Amniotic stem cell (primary cell): Measurements from ENCODE around the gene POGZ.
"Not testable (repeated sequence)": the region's sequence is repeated elsewhere in the genome, so short reads cannot be mapped to it uniquely, and the experiment has no call there.

Experiments used
- DNase-seq: peaks from one replicate; lab custom pipeline; 2025; lab: John Stamatoyannopoulos, UW

POGZ gene

DNA sequence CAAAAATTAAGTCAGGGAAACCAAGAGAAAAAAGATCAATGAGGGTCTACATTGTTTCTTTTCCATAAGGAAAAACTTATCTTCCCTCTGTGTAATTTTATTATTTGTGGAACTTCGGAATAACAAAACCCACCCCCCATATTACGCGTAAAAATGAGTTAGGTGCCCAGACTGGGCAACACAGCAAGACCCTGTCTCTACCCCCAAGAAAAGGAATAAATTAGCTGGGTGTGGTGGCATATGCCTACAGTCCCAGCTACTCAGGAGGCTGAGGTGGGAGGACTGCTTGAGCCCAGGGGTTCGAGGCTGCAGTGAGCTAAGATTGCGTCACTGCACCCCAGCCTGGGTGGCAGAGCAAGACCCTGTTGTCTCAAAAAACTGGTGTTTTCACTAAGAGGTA is 39.5 kb downstream of the POGZ start:
- DNase-seq, result no peak

DNA sequence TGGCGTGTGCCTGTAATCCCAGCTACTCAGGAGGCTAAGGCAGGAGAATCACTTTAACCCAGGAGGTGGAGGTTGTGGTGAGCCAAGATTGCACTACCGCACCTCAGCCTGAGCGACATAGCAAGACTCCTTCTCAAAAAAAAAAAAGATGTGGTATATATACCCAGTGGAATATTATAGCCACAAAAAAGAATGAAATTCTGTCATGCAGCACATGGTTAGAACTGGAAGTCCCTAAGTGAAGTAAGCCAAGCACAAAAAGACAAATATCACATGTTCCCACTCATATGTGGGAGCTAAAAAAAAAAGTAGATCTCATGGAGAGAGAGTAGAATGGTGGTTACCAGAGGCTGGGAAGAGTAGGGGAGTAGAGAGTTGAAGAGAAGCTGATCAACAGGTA is 41.2 kb downstream of the POGZ start:
- no peak for DNase-seq

DNA sequence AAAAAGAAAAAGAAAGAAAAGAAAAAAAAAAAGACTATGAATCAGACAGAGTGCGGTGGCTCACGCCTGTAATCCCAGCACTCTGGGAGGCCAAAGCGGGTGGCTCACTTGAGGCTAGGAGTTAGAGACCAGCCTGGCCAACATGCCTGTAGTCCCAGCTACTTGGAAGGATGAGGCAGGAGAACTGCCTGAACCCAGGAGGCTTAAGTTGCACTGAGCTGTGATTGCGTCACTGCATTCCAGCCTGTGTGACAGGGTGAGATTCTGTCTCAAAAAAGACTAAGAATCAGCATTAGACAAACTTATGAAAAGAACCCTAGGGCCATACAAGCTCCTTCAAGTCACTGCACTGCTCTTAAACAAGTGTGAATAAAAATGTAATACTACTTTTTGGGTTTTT is 43.1 kb downstream of the POGZ start:
- peak; percentile 29 for DNase-seq

DNA sequence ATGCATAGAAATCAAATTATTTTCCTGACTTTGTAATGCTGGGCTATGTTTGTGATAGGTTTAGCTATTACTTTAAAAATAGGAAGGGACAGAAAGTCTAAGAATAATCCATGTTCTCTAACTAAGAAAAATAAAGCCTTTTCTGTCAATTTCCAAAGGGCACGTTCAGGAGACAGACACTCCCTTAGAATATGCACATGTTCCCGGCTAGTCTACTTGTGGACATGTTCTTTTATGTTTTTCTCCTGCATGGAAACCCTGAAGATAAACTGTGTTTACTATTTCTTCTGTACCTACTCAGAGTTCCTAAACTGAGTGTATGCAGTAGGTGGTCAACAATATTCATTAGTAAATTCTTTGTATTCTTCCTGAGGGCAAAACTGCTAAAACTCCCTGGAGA is 47.4 kb downstream of the POGZ start:
- DNase-seq, result no peak

- DNase-seq, result no peak
Observed at GRCh38 chr1:151408891-151409290, 50.4 kb downstream of the POGZ start.

DNA sequence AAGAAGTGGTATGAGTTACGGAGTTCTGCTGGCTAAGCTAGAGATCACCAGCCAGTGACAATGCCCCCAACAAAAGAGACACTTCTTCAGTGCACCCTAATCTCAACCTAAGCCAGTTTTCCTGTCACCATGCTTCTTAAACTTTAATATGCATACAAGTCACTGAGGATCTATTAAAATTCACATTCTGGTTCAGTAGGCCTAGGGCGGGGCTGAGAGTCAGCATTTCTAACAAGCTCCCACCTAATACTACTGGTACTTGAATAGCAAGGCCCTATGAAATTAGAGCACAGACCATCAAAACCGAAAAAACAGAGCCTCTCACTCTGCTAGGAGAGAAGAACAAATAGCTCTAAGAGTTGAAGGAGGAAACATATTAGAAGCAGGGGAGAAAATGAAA is 52.0 kb downstream of the POGZ start:
- DNase-seq, result no peak

- DNase-seq, result no peak
Observed at GRCh38 chr1:151406176-151406575, 53.1 kb downstream of the POGZ start.

- DNase-seq, result no peak
Observed at GRCh38 chr1:151405187-151405951, 53.9 kb downstream of the POGZ start.

DNA sequence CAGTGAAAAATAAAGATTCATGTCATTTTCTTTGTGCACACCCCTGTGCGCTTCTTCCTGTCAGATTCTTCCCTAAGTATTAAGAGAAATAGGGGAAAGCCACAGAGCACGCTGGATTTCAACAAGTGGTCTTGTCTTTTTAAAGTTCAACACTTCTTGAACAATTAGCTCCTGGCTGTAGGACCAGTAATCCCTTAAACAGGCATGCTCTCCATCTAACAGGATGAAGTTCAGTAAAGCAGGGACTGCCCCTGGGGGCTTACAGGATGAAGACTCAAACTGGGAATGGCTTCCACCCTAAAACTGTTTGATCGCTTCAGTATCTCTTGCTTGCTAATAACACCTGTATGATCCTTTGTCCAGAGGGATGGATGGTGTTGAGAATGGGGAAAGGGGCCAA is 55.7 kb downstream of the POGZ start:
- no peak for DNase-seq

GRCh38 chr1:151402764-151403163 is 56.5 kb downstream of the POGZ start:
- no peak for DNase-seq

GRCh38 chr1:151401860-151402259 is 57.4 kb downstream of the POGZ start:
- no peak for DNase-seq

GRCh38 chr1:151401125-151401788 is 58.0 kb downstream of the POGZ start:
- DNase-seq, result no peak

DNA sequence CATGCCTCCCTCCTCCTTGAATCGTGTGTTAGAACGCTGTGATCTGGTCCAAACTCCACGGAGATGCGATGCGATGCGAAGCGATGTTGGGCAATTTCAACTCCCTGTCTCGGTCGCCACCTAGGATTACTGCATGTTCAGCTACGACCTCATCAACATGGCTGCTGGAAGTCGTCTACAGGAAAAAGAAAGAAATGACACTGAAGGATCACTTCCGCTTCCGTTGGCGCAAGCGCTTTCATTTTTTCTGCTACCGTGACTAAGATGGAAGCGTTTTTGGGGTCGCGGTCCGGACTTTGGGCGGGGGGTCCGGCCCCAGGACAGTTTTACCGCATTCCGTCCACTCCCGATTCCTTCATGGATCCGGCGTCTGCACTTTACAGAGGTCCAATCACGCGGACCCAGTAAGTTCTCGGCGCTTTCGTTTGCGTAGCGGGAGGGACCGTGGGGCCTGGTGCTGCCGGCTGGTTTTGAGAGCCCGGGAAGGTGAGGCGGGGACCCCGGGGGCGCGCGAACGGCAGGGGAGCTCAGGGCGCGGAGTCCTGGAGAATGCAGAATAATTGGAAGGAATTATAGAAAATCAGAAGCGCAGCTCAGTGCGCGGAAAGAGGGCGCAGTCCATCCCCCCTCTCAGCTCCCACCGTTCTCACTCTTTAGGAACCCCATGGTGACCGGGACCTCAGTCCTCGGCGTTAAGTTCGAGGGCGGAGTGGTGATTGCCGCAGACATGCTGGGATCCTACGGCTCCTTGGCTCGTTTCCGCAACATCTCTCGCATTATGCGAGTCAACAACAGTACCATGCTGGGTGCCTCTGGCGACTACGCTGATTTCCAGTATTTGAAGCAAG is 59.7 kb downstream of the POGZ start, which contains the start of gene PSMB4:
Gene PSMB4, plus strand, starts transcription at position 250 of the 848 bp plus-strand sequence. Its CDS starts 15 bp downstream, at position 265.
- DNase-seq, result peak; percentile 85

- DNase-seq, result not testable (repeated sequence)
Observed at GRCh38 chr1:151396265-151396664, 63.0 kb downstream of the POGZ start.

DNA sequence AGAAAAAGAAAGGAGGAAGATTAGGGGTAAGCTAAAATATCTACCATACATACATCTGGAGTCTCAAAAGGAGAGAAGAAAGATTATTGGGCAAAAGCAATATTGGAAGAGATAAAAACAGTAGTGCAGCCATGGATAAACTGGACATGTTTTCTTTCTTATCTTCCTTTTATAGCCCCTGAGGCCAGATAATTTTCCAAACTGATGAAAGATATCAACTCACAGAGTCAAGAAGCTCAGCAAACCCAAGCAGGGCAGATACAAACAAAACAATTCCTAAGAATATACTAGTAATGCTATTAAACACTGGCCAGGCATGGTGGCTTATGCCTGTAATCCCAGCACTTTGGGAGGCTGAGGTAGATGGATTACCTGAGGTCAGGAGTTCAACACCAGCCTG is 65.7 kb downstream of the POGZ start:
- no peak for DNase-seq

GRCh38 chr1:151391079-151391563 is 68.2 kb downstream of the POGZ start:
- no peak for DNase-seq

DNA sequence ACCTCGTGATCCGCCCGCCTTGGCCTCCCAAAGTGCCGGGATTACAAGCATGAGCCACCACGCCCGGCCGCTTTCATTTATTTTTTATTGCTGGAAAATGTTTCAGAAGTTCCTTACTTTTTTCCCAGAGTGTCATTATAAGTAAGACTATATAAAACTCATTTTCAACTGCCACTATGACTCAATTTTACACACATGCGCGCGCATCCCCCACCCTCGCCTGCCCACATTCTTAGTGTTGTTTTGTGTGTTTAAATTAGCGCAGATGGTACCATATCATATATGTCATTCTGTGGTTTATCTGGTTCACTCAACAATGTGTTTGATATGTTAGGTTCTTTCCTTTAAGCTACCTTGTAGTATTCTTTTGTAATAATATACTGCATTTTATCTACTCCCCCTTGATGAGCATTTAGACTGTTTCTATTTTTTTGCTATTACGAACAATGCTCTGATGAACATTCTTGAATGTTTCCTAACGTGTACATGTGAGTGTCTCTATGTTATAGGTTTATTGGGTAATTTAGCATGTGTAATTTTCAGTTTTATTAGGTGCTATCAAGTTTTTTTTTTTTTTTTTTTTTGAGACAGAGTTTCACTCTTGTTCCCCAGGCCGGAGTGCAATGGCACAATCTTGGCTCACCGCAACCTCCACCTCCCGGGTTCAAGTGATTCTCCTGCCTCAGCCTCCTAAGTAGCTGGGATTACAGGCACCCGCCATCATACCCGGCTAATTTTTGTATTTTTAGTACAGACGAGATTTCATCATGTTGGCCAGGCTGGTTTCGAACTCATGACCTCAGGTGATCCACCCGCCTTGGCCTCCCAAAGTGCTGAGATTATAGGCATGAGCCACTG is 68.8 kb downstream of the POGZ start:
- not testable (repeated sequence) for DNase-seq

DNA sequence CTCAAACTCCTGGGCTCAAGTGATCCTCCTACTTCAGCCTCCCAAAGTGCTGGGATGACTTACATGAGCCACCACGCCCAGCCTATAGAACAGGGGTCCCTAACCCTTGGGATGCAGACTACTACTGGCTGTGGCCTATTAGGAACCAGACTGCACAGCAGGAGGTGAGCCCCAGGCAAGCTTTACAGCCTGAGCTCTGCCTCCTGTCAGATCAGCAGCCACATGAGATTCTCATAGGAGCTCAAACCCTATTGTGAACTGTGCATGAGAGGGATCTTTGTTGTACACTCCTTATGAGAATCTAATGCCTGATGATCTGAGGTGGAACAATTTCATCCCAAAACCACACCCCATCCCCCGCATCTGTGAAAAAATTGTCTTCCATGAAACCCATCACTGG is 73.3 kb downstream of the POGZ start:
- DNase-seq, result no peak

DNA sequence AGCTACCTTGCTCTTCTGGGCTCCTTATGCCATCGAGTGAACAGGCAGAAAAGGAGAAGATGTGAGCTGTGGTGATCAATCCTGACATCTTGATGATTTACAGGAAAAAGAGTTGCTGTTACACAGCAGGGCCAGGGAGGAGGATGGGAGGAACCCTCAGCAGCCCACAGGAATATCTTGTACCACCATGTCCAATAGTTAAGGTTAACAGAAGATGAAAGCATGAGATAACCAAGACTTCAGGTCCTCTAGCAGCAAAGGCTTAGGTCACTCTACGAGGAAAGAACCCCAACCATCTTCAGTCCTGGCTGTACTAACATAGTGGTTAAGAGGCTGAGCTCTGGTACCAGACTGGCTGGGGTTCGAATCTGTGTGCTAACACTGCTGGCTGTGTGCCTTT is 74.7 kb downstream of the POGZ start:
- DNase-seq, result no peak

DNA sequence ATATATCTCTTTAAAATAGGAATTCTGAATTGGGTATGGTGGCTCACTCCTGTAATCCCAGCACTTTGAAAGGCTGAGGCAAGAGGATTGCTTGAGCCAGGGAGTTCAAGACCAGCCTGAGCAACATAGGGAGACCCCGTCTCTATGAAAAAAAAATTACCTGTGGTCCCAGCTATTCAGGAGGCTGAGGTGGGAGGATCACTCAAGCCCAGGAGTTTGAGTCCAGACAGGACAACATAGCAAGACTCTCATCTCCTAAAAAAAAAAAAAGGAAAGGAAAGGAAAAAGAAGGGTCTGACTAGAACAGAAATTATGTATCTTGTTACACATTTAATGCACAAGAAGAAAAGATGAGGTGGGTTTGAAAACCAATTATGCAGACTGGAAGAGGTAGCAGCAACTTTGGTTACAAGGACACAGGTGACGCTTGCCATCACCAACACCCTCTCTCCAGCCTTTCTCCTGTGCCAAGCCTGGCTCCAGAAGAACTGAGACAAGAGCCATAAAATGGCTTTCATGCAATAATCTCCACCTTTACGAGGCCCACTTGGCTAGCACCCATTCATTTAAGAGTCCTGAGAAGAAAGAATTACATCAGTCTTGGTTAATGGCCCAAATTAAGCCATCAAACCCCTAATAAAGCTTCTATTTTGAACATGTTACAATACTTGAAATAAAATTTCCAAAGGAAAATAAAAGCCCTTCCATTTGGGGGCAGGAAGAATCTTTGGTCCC is 82.0 kb downstream of the POGZ start:
- no peak for DNase-seq

DNA sequence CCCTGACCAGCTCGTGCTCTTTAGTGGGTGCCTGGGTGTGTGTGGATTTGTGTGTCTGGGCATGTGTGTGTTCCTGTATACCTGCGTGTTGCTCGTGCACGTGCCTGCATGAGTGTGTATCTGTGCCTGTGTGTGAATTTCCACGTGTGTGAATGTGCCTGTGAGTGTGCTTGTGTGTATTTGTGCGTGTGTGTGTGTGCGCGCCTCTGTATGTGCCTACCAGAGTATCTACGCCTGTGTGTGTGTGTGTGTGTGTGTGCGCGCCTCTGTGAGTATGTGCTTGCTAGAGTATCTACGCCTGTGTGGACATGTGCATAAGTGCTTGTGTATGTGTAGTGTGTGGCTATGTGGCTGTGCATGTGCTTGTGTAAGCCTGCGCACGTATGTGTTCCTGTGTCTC is 86.1 kb downstream of the POGZ start:
- DNase-seq, result no peak
